Measurements from ENCODE around the gene ATF7IP. TPM values are rescaled to one million over a fixed set of nuclear protein-coding genes. Genes with fewer than 3 reads are reported as not detected.
"Not testable (repeated sequence)": the region's sequence is repeated elsewhere in the genome, so short reads cannot be mapped to it uniquely, and the experiment has no call there.

Gene ATF7IP
- total and polyA plus RNA-seq, 7 donors, result 3.9 to 56.3 (median 28.5) TPM

DNA sequence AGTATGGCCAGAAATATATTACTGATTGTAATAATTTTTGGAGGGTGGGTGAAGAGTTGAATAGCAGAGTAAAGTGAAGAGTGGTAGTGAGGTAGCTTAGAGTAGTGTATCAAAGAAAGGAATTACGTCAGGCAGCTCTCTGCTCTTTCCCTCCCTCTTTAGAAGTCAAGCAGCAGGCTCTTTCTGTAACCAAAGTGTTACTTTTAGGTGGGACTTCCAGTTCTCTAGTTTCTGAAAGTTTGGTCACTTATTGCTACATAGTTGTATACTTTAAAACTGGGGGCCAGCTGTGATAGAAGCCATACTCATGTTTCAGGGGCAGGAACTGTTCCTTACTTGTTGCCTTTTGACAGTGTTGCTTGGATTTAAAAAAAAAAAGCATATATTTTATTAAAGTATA lies 30.6 kb downstream of the ATF7IP start:
- H3K4me1 ChIP-seq, result peaks cover 21% of the 10 kb centered on the region
- ATAC-seq (no peak), DNase-seq (no peak)
- peaks cover 16% of the 10 kb centered on the region for H3K9me3 ChIP-seq
- TF ChIP-seq, protein P1, sequence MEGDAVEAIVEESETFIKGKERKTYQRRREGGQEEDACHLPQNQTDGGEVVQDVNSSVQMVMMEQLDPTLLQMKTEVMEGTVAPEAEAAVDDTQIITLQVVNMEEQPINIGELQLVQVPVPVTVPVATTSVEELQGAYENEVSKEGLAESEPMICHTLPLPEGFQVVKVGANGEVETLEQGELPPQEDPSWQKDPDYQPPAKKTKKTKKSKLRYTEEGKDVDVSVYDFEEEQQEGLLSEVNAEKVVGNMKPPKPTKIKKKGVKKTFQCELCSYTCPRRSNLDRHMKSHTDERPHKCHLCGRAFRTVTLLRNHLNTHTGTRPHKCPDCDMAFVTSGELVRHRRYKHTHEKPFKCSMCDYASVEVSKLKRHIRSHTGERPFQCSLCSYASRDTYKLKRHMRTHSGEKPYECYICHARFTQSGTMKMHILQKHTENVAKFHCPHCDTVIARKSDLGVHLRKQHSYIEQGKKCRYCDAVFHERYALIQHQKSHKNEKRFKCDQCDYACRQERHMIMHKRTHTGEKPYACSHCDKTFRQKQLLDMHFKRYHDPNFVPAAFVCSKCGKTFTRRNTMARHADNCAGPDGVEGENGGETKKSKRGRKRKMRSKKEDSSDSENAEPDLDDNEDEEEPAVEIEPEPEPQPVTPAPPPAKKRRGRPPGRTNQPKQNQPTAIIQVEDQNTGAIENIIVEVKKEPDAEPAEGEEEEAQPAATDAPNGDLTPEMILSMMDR (IDR thresholded peaks at IDR 0.05), result no peak
- intact Hi-C loops (cut with DNase I), result no loop called here
- no peaks in the 10 kb centered on the region for H3K36me3 ChIP-seq (ENCODE audit: insufficient read depth in 1 of 2, low read depth in 1 of 2)
- no peak overlapping the region for H3K4me3 ChIP-seq
- H3K27me3 ChIP-seq (ENCODE audit: insufficient read depth in 3 of 3, low read length in 2 of 3), result no peaks in the 10 kb centered on the region
- H3K27ac ChIP-seq, result no peak overlapping the region
- WGBS, 3 donors, result 64 to 78% (median 72%) methylated on average over 1 of the region's 1 CpG

DNA sequence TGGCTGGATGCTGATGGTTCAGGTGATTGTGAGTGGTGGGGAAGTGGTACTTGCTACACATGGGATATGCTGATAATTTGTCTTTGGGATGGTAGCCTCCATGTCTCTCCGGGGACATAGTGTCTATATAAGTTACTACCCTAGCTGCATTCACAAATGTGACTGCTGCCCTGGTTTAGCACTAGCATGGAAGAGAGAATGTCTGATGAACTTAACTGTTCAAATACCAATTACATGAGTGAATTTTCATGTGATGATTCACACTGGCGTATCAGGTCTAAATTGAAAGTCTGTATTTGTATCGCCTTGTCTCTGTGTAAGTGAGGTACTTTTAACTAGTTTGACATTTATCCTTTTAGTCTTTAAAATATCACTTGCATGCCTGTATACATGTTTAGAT lies 34.4 kb downstream of the ATF7IP start:
- intact Hi-C loops (cut with DNase I), result no loop called here
- TF ChIP-seq, protein P1 (IDR thresholded peaks at IDR 0.05), result no peak
- Histone ChIP-seq H3K4me1 (peaks cover 25% of the 10 kb centered on the region), H3K36me3 (ENCODE audit: insufficient read depth in 1 of 2, low read depth in 1 of 2) (no peaks in the 10 kb centered on the region), H3K9me3 (peaks cover 16% of the 10 kb centered on the region), H3K27me3 (ENCODE audit: insufficient read depth in 3 of 3, low read length in 2 of 3) (no peaks in the 10 kb centered on the region), H3K27ac (no peak overlapping the region), H3K4me3 (no peak overlapping the region)
- no peak for DNase-seq
- ATAC-seq, result no peak
- WGBS, 3 donors, result 94 to 98% (median 96%) methylated on average over 3 of the region's 3 CpGs

DNA sequence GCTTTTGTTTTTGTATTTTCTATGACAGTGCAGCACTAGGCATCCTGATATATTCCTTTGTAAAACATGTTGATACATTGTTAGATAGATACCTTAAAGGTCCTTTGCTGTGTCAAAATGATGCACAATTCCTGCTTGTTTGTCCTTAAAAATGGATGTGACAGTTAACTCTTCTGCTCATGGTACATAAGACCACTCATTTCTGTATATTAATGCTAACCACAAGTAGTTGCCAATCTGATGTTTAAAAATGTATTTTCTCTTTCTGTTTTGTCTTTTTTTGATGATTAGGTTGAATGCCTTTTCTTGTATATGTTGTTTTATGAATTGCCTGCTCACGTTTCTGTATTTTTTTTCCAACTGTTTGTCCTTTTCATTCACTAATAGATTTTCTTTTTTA lies 35.1 kb downstream of the ATF7IP start:
- Histone ChIP-seq H3K36me3 (ENCODE audit: insufficient read depth in 1 of 2, low read depth in 1 of 2) (no peaks in the 10 kb centered on the region), H3K4me3 (no peak overlapping the region), H3K27ac (no peak overlapping the region), H3K4me1 (peaks cover 20% of the 10 kb centered on the region), H3K27me3 (ENCODE audit: insufficient read depth in 3 of 3, low read length in 2 of 3) (no peaks in the 10 kb centered on the region), H3K9me3 (peaks cover 16% of the 10 kb centered on the region)
- intact Hi-C loops (cut with DNase I), result no loop called here
- no peak for DNase-seq
- TF ChIP-seq, protein P1 (IDR thresholded peaks at IDR 0.05), result no peak
- no peak for ATAC-seq
- WGBS, 3 donors, result 90 to 100% (median 100%) methylated on average over 1 of the region's 1 CpG

DNA sequence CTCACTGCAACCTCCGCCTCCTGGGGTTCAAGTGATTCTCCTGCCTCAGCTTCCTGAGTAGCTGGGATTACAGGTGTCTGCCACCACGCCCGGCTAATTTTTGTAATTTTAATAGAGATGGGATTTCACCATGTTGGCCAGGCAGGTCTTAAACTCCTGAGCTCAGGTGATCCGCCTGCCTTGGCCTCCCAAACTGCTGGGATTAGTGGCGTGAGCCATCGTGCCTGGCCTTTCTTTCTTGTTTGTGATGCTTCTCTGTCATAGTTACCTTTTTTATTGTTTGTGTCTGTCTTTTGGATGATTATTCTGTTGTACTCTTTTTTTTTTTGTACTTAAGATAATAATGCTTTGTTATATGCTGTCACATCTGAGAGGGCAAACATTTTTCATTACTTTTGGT lies 35.8 kb downstream of the ATF7IP start:
- 92 to 99% (median 97%) methylated on average over 6 of the region's 6 CpGs for WGBS, 3 donors
- peaks cover 16% of the 10 kb centered on the region for H3K9me3 ChIP-seq
- intact Hi-C loops (cut with DNase I); DNase-seq; H3K27me3 ChIP-seq (ENCODE audit: insufficient read depth in 3 of 3, low read length in 2 of 3); H3K4me3 ChIP-seq; H3K27ac ChIP-seq; ATAC-seq; H3K36me3 ChIP-seq (ENCODE audit: insufficient read depth in 1 of 2, low read depth in 1 of 2): not testable (repeated sequence)
- peaks cover 14% of the 10 kb centered on the region for H3K4me1 ChIP-seq

DNA sequence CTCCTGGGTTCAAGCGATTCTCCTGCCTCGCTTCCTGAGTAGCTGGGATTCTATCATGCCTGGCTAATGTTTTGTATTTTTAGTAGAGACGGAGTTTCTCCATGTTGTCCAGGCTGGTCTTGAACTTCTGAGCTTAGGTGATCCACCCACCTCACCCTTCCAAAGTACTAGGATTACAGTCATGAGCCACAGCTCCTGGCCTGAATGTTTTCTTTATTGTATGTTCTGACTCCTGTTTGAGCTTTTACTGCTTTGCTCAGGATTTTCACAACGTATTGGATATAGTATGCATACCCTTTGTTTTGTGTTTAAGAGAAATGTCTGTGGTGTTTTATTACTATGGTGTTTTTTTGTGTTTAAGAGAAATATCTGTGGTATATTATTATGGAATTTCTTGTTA lies 37.2 kb downstream of the ATF7IP start:
- intact Hi-C loops (cut with DNase I), result no loop called here
- Histone ChIP-seq H3K27ac (no peak overlapping the region), H3K4me1 (peaks cover 14% of the 10 kb centered on the region), H3K9me3 (peaks cover 16% of the 10 kb centered on the region), H3K27me3 (ENCODE audit: insufficient read depth in 3 of 3, low read length in 2 of 3) (no peaks in the 10 kb centered on the region), H3K4me3 (no peak overlapping the region), H3K36me3 (ENCODE audit: insufficient read depth in 1 of 2, low read depth in 1 of 2) (no peaks in the 10 kb centered on the region)
- TF ChIP-seq, protein P1 (IDR thresholded peaks at IDR 0.05), result no peak
- WGBS, 3 donors, result 80 to 92% (median 82%) methylated on average over 4 of the region's 4 CpGs
- no peak for DNase-seq
- ATAC-seq, result no peak
